K562 (cell line): ENCODE results near the gene RNU6-9. TPM values are rescaled to one million over a fixed set of nuclear protein-coding genes. Genes with fewer than 3 reads are reported as not detected.

ENCODE experiments used
- ATAC-seq: fragments of 200-7000 bp; cut with Tn5 transposase; 3 replicates; pipeline ENCODE4 v1.9.1; 2020; ENCODE audit warnings: moderate library complexity
- BruUV-seq: library from RNA; stranded (reverse); fragments of 400-500 nt; replicated peaks from 2 replicates; lab custom pipeline; 2021; lab: Mats Ljungman, UMichigan
- CTCF ChIA-PET: fragments of 300-600 bp; formaldehyde crosslinking; extraction: SDS; loops from one replicate; lab custom pipeline; 2021; ENCODE audit warnings: low intra/inter-chr PET ratio; lab: Yijun Ruan, JAX
- POLR2A ChIA-PET: fragments of 300-600, 350-650 bp; sonication (Branson Sonifier 250); formaldehyde crosslinking; extraction: SDS; loops from one replicate; lab custom pipeline; 2021; ENCODE audit warnings: antibody characterized with exemption, inconsistent platforms; lab: Yijun Ruan, JAX
- DNase-seq, 4 experiments: peaks; one replicate each; pipeline versions ENCODE4 v3.0.0 to v3.0.0-alpha.2; 2011 to 2018; ENCODE audit warnings: low spot score in 3 of 4, mixed read lengths in 3 of 4; ENCODE audit errors: extremely low read depth in 1 of 4
- FAIRE-seq: peaks from 2 replicates; lab custom pipeline; 2011; peaks lifted over from hg19 to GRCh38; lab: Jason Lieb, UNC
- H2AFZ ChIP-seq: 2 replicates; pipeline ENCODE4 v1.6.0; 2011; ENCODE audit warnings: low read depth, low read length, control low read depth, inconsistent platforms
- H3K27ac ChIP-seq: fragments of 200-600 bp; 3 replicates; pipeline ENCODE4 v1.8.0; 2011; ENCODE audit warnings: low read depth, mild to moderate bottlenecking, control low read depth, inconsistent platforms, low read length, moderate library complexity, mixed read lengths; ENCODE audit errors: extremely low read depth
- H3K27me3 ChIP-seq, 2 experiments: fragments of 300-600 bp in 1 of 2; 2 replicates in 1 of 2; 3 replicates in 1 of 2; pipeline versions ENCODE4 v1.6.0 to v1.8.0; 2011; ENCODE audit warnings: inconsistent platforms in 2 of 2, low read length in 2 of 2, mild to moderate bottlenecking in 1 of 2, mixed read lengths in 1 of 2, moderate library complexity in 1 of 2; ENCODE audit not compliant: control insufficient read depth in 2 of 2, insufficient read depth in 2 of 2
- H3K36me3 ChIP-seq: fragments of 300-600 bp; 3 replicates; pipeline ENCODE4 v1.8.0; 2011; ENCODE audit warnings: mild to moderate bottlenecking, low read length, inconsistent platforms; ENCODE audit not compliant: control insufficient read depth, insufficient read depth
- H3K4me1 ChIP-seq, 2 experiments: fragments of 200-600 bp in 1 of 2; replicated peaks in 1 of 2; 2 replicates in 1 of 2; 3 replicates in 1 of 2; pipeline versions ENCODE4 v1.5.1 to v1.8.0; 2011; ENCODE audit warnings: inconsistent platforms in 2 of 2, low read length in 2 of 2, mild to moderate bottlenecking in 1 of 2, mixed read lengths in 1 of 2, moderate library complexity in 1 of 2; ENCODE audit not compliant: control insufficient read depth in 2 of 2, insufficient read depth in 2 of 2
- H3K4me2 ChIP-seq: 2 replicates; pipeline ENCODE4 v1.6.1; 2011; ENCODE audit warnings: low read length, control low read depth, inconsistent platforms, mixed read lengths; ENCODE audit not compliant: insufficient read depth
- H3K4me3 ChIP-seq: fragments of 200-600 bp; sonication (generic), shearing (Covaris generic); 2 replicates; pipeline ENCODE4 v1.5.1; 2016; ENCODE audit warnings: control low read depth, inconsistent platforms
- H3K79me2 ChIP-seq: fragments of 200-600 bp; 3 replicates; pipeline ENCODE4 v1.8.0; 2011; ENCODE audit warnings: low read length, inconsistent platforms; ENCODE audit not compliant: control insufficient read depth, insufficient read depth
- H3K9ac ChIP-seq, 2 experiments: 2 replicates each; pipeline versions ENCODE4 v1.6.0 to v1.6.1; 2011; ENCODE audit warnings: low read depth in 2 of 2, low read length in 2 of 2, control low read depth in 1 of 2, inconsistent platforms in 1 of 2, mild to moderate bottlenecking in 1 of 2, mixed read lengths in 1 of 2; ENCODE audit not compliant: insufficient read depth in 1 of 2
- H3K9me1 ChIP-seq: one replicate; pipeline ENCODE4 v1.6.0; 2011; ENCODE audit warnings: inconsistent platforms, mild to moderate bottlenecking, low read length, moderate library complexity; ENCODE audit not compliant: control insufficient read depth, insufficient read depth
- H3K9me3 ChIP-seq: replicated peaks from 2 replicates; pipeline ENCODE4 v1.5.1; 2011; ENCODE audit warnings: low read depth, low read length, inconsistent platforms; ENCODE audit not compliant: control insufficient read depth, insufficient read depth
- H4K20me1 ChIP-seq: replicated peaks from 2 replicates; pipeline ENCODE4 v1.6.1; 2011; ENCODE audit warnings: low read length, inconsistent platforms, mixed read lengths; ENCODE audit not compliant: control insufficient read depth, insufficient read depth
- CEBPB ChIP-seq: fragments of 450-650 bp; IDR thresholded peaks from 2 replicates; pipeline ENCODE4 v1.6.1; 2016; ENCODE audit warnings: missing genetic modification characterization, missing compliant biosample characterization
- CHD2 ChIP-seq: IDR thresholded peaks from 2 replicates; pipeline ENCODE4 v1.6.1; 2011; ENCODE audit warnings: low read depth, low read length
- ETV1 ChIP-seq: fragments of 450-650 bp; conservative IDR thresholded peaks from 2 replicates; pipeline ENCODE4 v1.6.1; 2016; ENCODE audit warnings: missing genetic modification characterization, control low read depth, low read depth, missing compliant biosample characterization
- HDAC1 ChIP-seq, 2 experiments: fragments of 450-650 bp; IDR thresholded peaks; 2 replicates each; pipeline ENCODE4 v1.6.1; 2016 to 2017; ENCODE audit warnings: inconsistent platforms in 1 of 2, mild to moderate bottlenecking in 1 of 2, moderate library complexity in 1 of 2
- HDGF ChIP-seq: fragments of 450-650 bp; IDR thresholded peaks from 2 replicates; pipeline ENCODE4 v1.6.1; 2016
- HINFP ChIP-seq: fragments of 450-650 bp; conservative IDR thresholded peaks from 2 replicates; pipeline ENCODE4 v1.6.1; 2016; ENCODE audit warnings: missing genetic modification characterization, low read depth, mild to moderate bottlenecking, control low read depth, missing compliant biosample characterization
- MYBL2 ChIP-seq, 2 experiments: fragments of 450-650 bp in 1 of 2; sonication (generic) in 1 of 2; formaldehyde crosslinking in 1 of 2; IDR thresholded peaks; 2 replicates each; pipeline versions ENCODE4 v1.6.1 to v1.8.1; 2017 to 2022; ENCODE audit warnings: borderline replicate concordance in 1 of 2, inconsistent platforms in 1 of 2, low read depth in 1 of 2, mild to moderate bottlenecking in 1 of 2, missing genetic modification reagents in 1 of 2, moderate library complexity in 1 of 2
- PHB ChIP-seq: fragments of 250-450 bp; sonication (Bioruptor Pico); IDR thresholded peaks from 2 replicates; pipeline ENCODE4 v1.5.0; 2021
- POLR2A ChIP-seq: fragments of 450-650 bp; conservative IDR thresholded peaks from 2 replicates; pipeline ENCODE4 v1.6.1; 2016
- RBM25 ChIP-seq: fragments of 200-400 bp; formaldehyde crosslinking; IDR thresholded peaks from 2 replicates; pipeline ENCODE4 v1.6.1; 2018; ENCODE audit warnings: low read length, low read depth, moderate library complexity; ENCODE audit not compliant: severe bottlenecking
- SAFB2 ChIP-seq: fragments of 200-400 bp; formaldehyde crosslinking; IDR thresholded peaks from 2 replicates; pipeline ENCODE4 v1.6.1; 2018; ENCODE audit warnings: borderline replicate concordance, low read length, low read depth, moderate library complexity; ENCODE audit not compliant: severe bottlenecking
- SRSF7 ChIP-seq: fragments of 200-400 bp; formaldehyde crosslinking; optimal IDR thresholded peaks from 2 replicates; pipeline ENCODE3; 2017; ENCODE audit warnings: mild to moderate bottlenecking, low read depth, low read length
- SUPT5H ChIP-seq: fragments of 450-650 bp; IDR thresholded peaks from 2 replicates; pipeline ENCODE4 v1.6.1; 2016
- ZNF639 ChIP-seq, 2 experiments: fragments of 200-800 bp in 1 of 2; sonication (Bioruptor generic) in 1 of 2; sonication (generic) in 1 of 2; formaldehyde crosslinking in 1 of 2; IDR thresholded peaks in 1 of 2; conservative IDR thresholded peaks in 1 of 2; 2 replicates each; pipeline versions ENCODE4 v1.5.0 to v1.6.1; 2016 to 2020; ENCODE audit warnings: missing compliant biosample characterization in 1 of 2, missing genetic modification characterization in 1 of 2, missing genetic modification reagents in 1 of 2
- WGBS: fragments of 100-300 bp; shearing (Covaris generic); methylation state at CpG from one replicate; pipeline ENCODE4 v1.1.6; 2016; ENCODE audit warnings: low coverage, mixed read lengths; ENCODE audit not compliant: insufficient coverage; ENCODE audit errors: missing lambda C conversion rate; 5-methylcytosine and 5-hydroxymethylcytosine counted together
- in situ Hi-C: fragments of 300-500 bp; cut with MboI; formaldehyde crosslinking; loops from 4 replicates; pipeline ENCODE4 v1.15.0; 2018; ENCODE audit warnings: inconsistent platforms, mixed read lengths
- intact Hi-C: fragments of 100-400 bp; cut with micrococcal nuclease; formaldehyde crosslinking; loops from 2 replicates; pipeline ENCODE4 v1.14.2; 2022
- polyA plus RNA-seq, 8 experiments: library from polyadenylated mRNA; depleted of rRNA in 4 of 8; stranded (reverse) in 5 of 8; unstranded in 3 of 8; fragments of >200 nt; fragmentation: Nextera tagmentation in 2 of 8; fragmentation: Illumina TruSeq in 1 of 8; extraction: Ambion mirVana in 2 of 8; extraction: Trizol in 1 of 8; gene quantifications; 2 replicates each; pipeline versions ENCODE4 v1.2.1 to v1.2.3, GENCODE V29; 2011 to 2014; ENCODE audit warnings: inconsistent platforms in 1 of 8, missing spikeins in 1 of 8
- total RNA-seq, 7 experiments: library from RNA; depleted of rRNA in 6 of 7; stranded (reverse); fragments of >200 nt in 6 of 7; fragmentation: Illumina TruSeq in 2 of 7; extraction: Trizol in 2 of 7; gene quantifications; 2 replicates each; pipeline versions ENCODE4 v1.2.1 to v1.2.3, GENCODE V29; 2011 to 2021; ENCODE audit warnings: low replicate concordance in 1 of 7
- TF ChIP-seq, protein P1 (sequence below), 2 experiments: fragments of 450-650 bp; conservative IDR thresholded peaks; 2 replicates each; pipeline ENCODE4 v1.6.1; 2017; ENCODE audit warnings: mild to moderate bottlenecking in 2 of 2, moderate library complexity in 2 of 2

Gene RNU6-9
- total and polyA plus RNA-seq, 9 of the 15 experiments (the other 6 are each of a cell fraction or from before 2014, with no cell fraction given): not detected

DNA sequence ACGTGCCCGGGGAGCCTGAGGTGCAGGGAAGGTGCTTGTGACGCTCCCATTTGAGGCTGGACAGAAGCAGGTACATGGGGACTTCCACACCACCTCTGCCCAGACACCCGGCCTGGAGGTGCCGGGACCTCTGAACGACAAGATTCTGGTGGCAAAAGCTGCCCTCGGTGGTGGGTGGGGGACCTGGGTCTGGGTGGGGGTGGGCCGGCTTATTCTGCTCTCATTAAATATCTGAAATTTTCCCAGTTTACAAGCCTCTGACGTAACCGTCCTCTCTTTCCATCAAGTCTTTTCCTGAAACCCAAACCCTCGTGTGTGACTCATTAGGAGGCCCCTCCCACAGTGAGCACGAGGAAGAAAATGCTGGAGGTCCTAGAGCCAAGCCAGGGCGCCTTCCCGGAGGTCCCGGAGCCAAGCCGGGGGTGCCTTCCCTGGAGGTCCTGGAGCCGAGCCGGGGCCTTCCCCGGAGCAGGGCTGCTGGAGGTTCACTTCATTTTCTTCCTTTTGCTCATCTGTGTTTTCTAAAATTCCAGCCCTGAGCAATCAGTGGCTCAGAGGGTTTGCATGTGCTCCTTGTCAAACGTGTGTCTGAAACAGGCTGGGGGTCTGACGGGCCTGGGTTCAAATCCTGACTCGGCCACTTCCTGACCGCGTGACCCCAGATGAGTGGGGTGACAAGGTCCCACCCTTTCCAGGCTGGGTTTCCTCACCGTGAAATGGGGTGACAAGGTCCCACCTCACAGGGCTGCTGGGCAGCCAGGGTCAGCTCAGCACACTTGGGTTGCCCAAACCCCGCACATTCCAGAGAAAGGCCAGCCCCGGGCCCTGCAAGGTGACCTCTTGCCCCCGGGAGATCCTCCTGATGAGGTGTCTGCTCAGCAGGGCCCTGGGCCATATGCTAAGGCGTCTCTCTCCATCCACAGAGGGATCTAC is 23.8 kb upstream of the RNU6-9 start:
- Histone ChIP-seq H3K4me2 (no peak overlapping the region), H3K9me3 (no peaks in the 10 kb centered on the region), H3K9me1 (no peaks in the 10 kb centered on the region), H4K20me1 (no peaks in the 10 kb centered on the region; the same call in 1 of the 2 replicates), H3K4me1 (peaks cover 16 to 78% of the 10 kb centered on the region in 2 experiments), H3K36me3 (peaks cover 71% of the 10 kb centered on the region; the same call in 2 of the 3 replicates), H3K27me3 (no peaks in the 10 kb centered on the region), H3K79me2 (no peaks in the 10 kb centered on the region), H3K27ac (peak overlapping the region; percentile 59), H3K4me3 (no peak overlapping the region), H2AFZ (no peak overlapping the region), H3K9ac (peak overlapping the region; percentile 34 to 86; a peak in 3 of 4 replicates)
- ATAC-seq (no peak), DNase-seq (peak in 1 of 4 experiments; percentile 56), FAIRE-seq (peak; percentile 76)
- intact Hi-C loops (no loop called here), in situ Hi-C loops (no loop called here)
- POLR2A ChIA-PET: interaction anchor here (0.5 to 0.6 kb wide), 2 partner anchors 47 to 71 kb away, joined by 4 read pairs; no protein-coding TSS in a partner anchor
- CTCF ChIA-PET: no interaction called here
- TSS peak; percentile 30 for BruUV-seq
- 65% methylated on average over 27 of the region's 29 CpGs for WGBS
- TF ChIP-seq MYBL2 (IDR thresholded peaks at IDR 0.05; ENCODE audit: low read depth): no peak
- TF ChIP-seq MYBL2 (CRISPR knock-in tag; IDR thresholded peaks at IDR 0.05; ENCODE audit: borderline replicate concordance): no peak
- TF ChIP-seq HDAC1 (IDR thresholded peaks at IDR 0.05): no peak
- no peak for TF ChIP-seq HDGF
- no peak for TF ChIP-seq CEBPB (tag)
- TF ChIP-seq SRSF7: no peak
- TF ChIP-seq, protein P1, sequence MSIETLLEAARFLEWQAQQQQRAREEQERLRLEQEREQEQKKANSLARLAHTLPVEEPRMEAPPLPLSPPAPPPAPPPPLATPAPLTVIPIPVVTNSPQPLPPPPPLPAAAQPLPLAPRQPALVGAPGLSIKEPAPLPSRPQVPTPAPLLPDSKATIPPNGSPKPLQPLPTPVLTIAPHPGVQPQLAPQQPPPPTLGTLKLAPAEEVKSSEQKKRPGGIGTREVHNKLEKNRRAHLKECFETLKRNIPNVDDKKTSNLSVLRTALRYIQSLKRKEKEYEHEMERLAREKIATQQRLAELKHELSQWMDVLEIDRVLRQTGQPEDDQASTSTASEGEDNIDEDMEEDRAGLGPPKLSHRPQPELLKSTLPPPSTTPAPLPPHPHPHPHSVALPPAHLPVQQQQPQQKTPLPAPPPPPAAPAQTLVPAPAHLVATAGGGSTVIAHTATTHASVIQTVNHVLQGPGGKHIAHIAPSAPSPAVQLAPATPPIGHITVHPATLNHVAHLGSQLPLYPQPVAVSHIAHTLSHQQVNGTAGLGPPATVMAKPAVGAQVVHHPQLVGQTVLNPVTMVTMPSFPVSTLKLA (conservative IDR thresholded peaks at IDR 0.05): peak in 1 of 2 experiments; percentile 49; a peak in 1 of 4 replicates
- TF ChIP-seq ETV1 (tag): no peak
- TF ChIP-seq HINFP (tag): no peak
- peak; percentile 68; the same call in 1 of the 2 replicates for TF ChIP-seq POLR2A
- TF ChIP-seq RBM25: no peak
- TF ChIP-seq PHB (CRISPR knock-in tag): no peak
- no peak for TF ChIP-seq SAFB2
- peak; percentile 16; the same call in 1 of the 2 replicates for TF ChIP-seq CHD2
- no peak for TF ChIP-seq ZNF639 (CRISPR knock-in tag; conservative IDR thresholded peaks at IDR 0.05 in 1 of 2, IDR thresholded peaks at IDR 0.05 in 1 of 2)
- 0 out of 2 replicates have a peak, but pooled peaks have one; percentile 27 for TF ChIP-seq SUPT5H
